GM19455 (cell line): ENCODE measurements around the gene WT1.

ENCODE experiments used
- ATAC-seq: cut with Tn5 transposase; IDR thresholded peaks from one replicate; pipeline ENCODE4 v1.9.1; 2021; ENCODE audit not compliant: unreplicated experiment

WT1 gene

DNA sequence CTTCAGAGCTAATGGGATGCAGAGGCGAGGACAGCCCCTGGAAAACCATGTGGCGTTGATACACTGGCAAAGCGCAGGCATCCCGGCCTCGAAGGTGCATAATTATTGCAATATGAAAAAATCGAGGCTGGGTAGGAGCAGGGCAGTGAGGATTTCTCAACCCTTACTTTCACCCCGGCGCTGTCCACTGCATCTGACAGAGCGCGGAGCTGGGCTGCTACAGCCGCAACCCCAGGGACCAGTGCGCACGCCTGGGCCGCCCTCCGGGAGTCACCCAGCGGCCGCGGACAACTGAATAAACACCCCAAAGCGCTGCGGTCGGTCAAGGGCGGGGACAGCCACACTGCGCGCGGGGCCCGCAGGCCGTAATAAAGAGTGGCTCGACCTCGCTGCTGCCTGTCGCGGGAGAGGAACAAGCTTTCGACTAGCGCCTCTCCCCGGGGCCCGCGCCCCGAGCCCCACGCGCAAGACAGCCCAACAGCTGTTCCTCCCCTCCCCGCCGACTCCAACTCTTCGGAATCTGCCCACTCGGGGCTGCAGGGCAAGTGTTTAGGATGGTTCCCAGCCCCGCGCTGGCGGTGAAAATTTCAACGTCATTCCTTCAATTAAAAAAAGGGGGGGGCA is 3.6 kb upstream of the WT1 start:
- no peak for ATAC-seq

DNA sequence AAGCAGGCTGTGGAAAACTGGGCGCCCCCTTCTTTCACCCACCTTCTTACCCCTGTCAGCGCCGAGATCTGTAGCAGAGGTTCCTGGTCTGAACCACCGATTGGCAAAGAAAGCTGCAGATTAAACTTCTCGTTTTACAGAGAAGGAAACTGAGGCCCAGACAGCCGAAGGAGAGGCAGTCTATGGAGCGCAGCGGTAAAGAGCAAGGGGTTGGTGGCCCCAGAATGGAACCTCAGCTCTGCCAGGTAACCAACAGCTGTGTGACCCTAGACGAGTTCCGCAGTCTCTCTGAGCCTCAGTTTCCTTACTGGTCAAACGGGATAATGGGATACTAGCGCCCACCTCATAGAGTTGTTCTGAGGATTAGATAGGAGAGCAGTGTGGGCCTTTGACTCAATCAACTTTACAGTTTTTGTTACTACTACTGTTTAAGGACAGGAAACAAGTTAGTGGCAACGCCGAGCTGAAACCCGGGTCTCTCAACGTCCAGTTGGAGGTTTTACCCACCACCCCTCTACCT is 3.1 kb upstream of the WT1 start:
- ATAC-seq, result no peak

DNA sequence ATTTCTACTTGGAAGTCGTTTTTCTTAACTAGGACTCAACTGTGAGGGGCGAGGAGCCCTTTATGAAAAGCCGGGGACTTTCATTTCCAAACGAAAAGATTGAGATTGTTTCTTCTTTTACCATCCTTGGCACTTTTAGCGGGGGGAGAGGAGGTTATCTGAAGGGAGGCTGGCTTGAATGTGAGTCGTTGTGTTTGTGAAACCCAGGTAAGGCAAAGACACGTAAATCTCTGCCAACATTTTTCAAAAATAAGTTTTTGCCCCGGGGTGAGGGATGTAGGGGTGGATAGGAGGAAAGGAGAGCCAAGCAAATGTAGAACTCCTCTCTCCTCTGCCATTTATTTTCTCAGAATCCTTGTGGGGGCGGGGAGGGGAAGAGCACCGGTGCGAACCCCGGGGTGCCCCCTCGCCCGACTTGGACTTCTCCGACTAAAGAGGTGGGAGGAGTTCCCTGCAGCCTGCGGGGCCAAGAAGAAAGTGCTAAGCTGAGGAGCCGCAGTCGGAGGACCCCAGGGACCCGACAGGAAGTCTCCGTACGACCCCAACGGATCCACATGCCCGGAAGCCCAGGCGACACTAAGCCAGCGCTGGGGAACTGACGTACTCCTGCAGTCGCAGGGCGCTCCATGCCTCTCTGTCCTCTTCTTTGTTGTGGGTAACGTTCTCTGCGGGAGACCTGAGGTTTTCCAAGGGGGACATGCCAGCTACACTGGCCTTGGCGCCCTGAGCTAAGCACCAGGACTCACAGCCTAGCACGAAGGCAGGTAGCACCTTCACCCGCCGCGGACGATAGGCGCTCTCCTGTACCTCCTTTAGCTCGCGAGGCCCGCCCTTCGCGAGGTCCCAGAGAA is 2.4 kb upstream of the WT1 start:
- no peak for ATAC-seq

DNA sequence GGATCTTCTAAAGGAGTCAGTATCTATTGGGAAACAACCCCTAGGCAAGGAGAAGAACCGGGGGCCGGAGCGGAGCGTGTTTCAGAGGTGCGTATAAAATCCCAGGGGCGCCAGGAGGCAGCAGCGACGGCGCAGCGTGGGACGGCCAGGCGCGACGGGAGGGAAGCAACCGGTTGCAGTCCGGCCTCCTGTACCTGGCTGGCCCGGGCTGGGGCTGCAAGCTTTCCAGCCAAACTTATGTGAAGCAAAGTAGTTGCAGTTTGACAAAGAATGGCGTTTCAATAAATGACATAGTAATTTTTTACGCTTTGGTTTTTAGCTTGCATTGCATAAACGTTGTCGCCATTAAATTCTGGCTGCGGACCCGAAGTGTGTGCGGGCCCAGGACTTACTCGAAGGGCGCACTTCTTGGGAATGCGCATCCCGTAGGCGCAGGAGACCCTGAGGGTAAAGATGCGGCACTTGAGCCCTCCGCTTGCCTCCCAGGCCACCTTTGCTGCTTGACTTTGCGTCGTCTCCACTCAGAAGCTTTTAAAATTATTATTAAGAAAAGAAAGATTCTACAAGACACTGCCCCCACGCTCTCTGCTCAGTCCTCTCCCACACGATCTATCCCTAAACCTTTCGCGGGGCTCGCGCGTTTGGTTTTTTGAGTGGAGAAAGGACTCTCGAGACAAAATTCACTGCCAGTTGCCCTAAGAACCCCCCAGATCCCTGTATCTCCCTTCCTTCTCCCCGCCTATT is 1.6 kb upstream of the WT1 start:
- ATAC-seq, result no peak

DNA sequence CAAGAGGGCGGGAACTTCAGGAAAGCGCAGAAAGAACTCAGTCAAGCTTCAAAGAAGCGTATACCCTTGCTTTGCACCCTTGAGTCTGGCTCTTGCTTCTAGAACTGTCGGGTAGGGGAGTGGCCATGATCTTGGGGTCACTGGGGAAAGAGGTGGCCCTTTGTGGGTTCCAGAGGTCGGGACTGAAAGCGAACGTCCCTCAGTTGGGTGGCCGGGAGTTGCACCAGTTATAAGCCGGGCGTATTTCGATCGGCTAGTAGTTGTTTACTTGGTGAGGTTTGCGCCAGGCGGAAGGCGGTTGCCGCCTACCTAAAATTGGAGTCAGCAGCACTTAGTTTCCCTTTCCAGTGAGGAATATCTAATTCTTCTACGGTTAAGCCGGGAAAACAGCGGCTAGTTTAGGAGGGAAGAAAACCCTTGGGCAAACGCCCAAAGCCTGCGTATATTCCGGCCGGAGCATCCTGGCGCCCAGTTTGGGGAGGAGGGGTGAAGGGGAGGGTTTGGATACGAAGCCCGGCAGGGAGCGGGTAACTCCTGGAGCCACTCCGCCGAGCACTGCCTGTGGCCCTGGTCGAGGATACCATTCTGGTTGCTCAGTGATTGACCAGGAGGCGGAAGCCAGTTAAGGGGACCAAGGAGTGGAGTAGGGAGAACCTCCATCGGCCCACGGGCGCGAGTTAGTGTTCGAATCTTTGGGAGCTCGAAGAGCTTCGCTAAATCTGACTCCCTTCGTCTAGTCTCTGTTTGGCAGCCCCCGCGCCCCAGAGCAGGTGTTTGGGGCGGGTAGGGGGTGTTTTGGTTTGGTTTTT is 807 bp upstream of the WT1 start:
- ATAC-seq, result no peak

DNA sequence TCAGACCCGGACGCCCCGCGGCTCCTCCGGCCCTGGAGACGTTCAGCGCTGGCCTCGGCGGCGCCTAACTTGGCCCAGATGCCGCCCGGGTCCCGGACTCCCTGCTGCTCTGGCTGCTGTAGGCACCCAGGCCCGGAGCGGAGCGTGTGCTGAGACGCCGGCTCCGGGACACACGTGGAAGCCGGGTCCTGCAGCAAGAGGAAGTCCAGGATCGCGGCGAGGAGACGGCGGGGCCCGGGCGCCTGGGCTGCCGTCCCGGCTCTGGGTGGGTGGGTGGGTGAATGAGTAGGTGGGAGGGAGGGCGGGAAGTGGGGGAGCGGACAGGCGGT is 223 bp downstream of the WT1 start:
- ATAC-seq, result no peak

DNA sequence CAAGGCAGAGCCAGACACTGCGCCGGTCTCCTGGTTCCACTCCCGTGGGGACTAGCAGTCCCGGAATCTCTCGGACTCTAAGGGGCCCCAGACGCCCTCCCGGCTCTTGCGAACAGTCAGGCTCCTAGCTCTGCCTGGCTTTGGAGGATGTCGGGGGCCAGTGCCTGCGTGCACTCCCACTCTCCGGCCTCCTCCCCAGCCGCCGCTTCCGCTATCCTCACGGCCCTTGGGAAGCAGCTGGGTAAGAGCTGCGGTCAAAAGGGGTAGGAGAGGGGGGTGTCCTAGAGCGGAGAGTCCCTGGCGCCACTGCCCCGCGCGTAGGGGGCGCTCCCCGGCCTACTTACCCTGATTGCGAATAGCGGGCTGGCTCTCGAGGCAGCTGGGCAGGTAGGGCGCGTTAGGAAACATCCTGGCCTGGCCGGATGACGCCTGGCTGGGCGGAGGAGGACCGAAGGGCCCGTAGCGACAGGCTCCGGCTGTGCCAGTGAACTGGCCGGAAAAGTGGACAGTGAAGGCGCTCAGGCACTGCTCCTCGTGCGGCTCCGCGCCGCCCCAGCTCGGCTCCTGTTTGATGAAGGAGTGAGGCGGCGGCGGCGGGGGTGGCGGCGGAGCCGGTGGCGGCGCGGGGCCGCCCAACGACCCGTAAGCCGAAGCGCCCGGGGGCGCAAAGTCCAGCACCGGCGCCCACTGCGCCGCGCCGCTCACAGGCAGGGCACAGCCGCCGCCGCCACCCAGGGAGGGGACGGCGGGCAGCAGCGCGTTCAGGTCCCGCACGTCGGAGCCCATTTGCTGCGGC is 785 bp downstream of the WT1 start:
- no peak for ATAC-seq

DNA sequence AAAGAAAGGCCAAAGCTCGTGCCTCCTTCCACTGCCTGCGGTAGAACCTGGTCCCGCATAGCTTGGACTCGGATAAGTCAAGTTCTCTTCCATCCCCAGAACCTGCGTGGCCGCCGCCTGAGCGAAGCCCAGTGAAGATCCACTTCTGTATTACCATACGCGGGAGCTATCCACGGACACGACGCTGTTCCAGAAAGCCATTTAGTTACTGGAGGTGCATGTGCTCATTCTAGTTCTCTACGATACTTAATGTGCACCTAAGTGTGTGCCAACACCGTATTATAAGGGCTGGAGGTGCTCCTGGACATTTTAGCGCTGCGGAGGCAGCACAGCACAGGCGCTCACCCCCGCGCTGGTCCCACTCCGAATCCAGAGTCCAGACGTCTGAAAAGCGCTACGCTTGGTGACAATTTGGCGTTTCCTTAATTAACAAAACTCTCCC is 1.4 kb downstream of the WT1 start:
- ATAC-seq, result no peak

DNA sequence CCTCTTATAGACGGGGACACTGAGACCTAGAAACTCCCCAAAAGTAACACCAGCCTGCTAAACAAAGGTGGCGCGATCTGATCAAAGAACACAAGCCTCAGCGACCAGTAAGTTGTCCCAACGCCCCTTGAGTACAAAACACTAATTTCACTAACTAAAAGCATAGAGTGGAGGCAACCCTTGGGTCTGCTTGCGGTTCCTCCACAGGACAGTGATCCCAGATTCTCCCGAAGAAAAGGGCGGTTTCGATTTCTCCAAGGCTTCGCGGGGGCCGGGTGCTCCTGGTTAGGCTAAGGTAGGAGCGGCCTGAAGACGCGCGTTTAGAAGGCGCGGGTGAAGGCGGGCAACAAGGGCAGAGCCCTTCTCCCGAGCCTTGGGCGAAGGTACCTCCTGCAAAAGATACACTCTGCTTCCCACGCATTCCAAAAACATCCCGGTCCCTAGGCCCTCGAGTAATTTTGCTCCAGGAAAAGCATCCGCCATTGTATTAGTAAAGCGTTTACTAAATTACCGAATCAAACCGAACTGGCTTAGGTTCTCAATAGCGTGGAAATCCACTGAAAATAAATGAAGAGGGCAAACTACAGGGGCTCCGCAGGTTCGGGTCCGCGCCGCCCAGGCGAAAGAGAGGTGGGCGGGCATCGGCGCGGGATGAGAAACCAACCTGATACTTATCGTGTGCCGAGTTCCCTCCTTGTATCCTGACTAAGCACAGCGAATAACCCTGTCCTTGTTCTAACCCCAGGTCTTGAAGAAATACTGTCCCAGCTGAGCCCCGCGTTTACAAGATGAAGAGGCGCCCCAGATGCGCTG is 2.0 kb downstream of the WT1 start:
- no peak for ATAC-seq

DNA sequence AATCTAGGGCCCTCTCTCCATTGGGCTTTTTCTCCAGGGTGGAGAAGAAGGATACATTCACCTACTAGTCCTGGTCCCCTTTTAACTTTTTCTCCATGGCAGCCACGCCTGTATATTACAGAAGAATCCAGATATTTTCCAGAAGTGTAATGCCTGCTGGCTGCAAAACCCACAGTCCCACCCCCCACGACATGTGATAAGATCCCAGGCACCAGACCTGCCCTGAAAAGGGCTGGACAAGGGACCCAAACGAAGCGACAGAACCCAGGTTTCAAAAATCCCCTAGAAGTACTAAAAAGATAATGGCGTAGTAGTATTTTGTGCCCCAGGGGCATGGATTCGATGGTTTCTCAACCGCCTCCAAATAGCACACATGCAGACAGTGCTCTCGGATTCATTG is 2.8 kb downstream of the WT1 start:
- no peak for ATAC-seq

DNA sequence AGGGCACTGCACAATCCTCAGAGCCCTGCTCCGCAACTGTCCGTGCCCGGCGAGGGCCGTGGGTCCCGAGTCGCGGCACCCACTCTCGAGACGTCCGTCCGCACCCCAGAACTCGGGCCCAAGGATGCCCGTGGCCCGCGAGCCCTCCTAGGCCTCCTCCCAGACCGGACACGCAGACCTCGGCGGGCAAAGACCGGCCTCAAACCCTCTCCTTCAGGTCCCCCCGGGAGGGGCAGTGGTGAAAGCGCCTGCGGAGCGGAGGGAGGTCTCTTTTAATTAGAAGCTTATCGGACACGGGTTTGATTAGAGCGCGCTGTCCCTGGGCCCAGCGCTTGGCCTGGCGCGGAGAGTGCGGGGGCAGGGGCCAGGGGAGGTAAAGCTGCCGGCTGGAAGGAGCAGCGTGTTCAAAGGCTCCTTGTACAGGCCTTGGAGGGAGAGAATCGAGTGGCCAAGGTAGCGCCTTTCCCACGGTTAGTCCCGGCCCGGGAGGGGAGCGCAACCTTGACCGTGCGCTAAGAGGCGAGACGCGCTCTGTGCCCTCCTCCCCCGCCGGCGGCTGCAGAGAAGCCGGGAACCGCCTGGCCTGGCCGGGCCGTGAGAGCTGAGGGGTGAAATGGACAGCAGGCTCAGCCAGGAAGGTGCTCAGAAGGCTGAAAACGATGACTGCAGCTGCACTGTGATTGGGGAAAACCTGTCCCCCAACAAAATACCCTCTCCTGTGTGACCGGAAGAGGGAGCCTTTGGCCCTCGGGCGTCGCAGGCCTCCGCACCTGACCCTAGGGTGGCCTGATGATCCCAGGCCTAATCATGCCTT is 4.6 kb downstream of the WT1 start:
- no peak for ATAC-seq

DNA sequence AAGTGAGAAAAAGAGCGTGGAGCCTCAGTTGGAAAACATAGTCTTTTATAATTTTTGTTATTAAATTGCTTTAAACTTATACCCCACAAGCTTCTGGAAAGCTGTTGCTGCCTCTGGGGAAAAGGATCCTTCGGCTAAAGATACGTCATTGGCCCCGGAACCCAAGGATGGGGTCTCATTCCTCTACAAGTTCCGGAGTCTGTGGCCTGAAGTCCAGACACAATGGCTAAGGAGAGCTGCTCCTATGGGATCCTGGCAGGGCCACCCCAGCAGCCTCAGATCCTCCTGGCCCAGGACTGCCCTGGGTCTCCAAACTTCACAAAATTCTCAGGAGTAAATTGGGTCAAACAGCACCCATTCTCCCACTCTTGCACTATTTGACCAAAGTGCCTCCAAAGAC is 5.9 kb downstream of the WT1 start:
- no peak for ATAC-seq

DNA sequence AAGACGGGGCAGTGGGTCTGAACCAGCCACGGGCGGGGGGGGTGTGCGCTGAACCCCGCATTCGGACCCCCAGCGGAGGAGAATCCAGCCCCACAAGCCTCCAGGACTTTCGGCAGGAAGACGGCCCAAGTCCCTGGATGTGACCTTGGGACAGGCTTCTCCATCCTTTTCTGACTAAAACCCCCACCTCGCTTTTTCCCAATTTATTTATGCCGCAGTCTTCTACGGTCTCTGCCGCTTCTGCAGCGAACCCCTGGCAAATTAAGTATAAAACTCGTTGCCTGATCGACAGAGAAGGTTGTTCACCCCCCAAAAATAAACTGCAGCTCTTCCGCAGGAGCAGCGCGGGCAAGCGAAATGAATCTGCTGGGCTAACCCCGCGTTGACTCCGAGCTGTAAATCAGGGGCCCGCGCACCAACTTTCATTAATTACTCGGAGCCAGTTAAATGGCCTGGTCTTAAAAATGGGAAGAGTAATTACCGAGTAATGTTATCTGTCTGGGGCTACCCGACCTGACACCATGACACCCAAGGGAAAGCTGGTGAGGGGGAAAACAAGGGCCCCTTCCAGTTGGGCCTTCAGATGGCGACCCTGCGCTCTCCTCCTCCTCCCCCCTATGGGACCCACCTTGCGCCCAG is 6.6 kb downstream of the WT1 start:
- ATAC-seq, result no peak

DNA sequence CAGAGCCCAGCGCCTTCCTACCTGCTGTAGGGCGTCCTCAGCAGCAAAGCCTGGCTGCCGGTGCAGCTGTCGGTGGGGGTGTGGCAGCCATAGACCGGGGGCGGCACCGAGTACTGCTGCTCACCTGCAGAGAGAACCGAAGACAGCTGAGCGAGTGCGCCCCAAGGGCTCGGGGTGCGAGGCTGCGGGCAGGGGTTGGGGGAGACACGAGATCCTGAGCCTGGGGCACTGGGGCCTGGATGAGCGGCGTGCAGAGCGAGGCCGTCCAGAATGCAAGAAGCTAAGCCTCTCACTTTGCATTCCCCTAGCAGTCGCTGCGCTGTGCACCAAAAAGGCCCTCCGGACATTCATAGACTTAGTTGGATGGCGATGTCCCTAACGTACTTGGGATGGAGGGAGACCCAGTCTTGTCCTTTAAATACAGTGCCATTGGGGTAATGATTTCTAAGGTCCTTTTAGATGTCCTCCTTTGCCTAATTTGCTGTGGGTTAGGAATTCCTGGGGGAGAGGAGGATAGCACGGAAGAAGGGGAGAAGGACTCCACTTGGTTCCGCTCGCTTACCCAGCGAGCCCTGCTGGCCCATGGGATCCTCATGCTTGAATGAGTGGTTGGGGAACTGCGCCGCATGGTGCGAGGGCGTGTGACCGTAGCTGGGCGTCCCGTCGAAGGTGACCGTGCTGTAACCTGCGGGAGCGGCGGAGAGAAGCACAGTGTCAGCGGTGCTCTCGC is 7.2 kb downstream of the WT1 start:
- ATAC-seq, result no peak

DNA sequence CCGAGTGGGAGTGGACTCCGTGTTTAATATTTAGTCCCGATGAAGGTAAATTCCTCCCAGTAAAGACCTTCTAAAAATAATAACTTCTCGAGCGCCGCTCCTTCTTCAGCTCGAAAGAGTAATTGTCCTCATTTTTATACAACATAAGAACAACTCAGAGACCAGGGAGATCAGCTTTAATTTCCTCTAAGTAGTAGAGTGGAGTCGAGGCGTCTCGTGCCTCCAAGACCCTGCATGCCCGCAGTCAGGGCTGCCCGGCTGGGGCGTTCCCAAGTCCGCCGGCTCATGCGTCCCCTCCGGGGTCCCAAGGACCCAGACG is 7.8 kb downstream of the WT1 start:
- no peak for ATAC-seq

DNA sequence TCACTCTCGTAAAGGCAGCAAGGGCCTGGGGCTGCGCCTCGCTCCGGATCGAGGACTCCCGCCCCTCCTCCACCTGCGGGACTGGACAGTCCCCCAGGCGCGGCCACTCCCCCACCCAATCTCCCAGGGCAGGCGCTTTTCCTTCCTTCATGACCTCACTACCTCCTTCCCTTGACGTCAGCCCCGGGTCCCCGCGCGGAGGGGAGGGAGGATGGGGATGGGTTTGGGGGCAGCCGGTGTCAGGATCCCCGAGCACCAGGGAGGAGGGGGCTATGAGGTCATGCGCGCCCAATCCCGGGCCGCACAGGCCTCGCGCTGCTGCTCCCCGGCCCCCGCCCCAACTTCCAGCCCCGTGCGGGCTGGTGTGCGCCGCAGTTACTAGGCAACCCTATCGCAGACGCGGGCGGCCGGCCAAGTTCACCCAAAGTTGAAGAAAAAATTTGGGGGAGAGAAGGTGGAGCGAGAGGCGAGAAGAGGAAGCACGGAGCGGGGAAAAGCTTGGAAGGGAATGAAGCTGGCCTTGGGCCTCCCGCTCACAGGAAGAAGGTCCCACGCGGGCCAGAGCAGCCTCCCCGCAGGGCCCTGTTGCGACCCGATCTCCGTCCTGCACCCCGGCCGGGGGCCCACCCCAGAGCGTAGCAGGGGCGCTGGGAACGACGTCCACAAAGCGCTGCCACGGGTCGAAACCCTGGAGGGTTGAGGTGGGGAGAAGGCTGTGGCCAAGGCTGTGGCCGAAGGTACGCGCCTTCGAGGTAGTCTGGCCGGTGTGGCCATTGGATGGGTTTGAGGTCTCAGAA is 8.3 kb downstream of the WT1 start:
- ATAC-seq, result no peak

DNA sequence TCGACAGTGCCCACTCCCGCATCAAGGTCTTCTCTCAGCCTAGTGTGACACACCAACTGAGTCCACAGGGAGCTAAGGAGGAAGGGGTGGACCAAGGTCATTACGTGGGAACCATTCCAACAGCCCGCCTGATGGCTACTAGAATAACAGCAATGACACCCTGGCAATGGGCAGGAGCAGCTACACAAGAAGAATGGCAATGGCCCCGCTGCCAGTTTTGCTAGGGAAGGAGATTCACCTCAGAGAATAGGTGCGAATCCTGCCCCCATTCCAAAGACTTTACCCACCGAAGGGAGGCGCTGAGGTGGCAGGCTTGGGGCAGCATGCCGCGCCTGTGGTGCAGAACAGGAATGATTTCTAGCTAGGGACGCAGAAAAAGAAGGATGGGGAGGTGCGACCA is 9.1 kb downstream of the WT1 start:
- ATAC-seq, result no peak
